Left ventricle myocardium inferior (tissue), 1 donor: ENCODE results near the gene MIEF1. TPM values are rescaled to one million over a fixed set of nuclear protein-coding genes. Genes with fewer than 3 reads are reported as not detected.
A peak's percentile ranks its signal among the peaks of the same experiment; 100 is the strongest.

ENCODE experiments used
- DNase-seq: peaks from one replicate; pipeline ENCODE4 v3.0.0-alpha.2; 2020
- H3K27ac ChIP-seq: fragments of 200-600 bp; replicated peaks from 2 replicates; pipeline ENCODE4 v1.8.0; 2021
- H3K27me3 ChIP-seq: fragments of 200-600 bp; 2 replicates; pipeline ENCODE4 v1.8.0; 2021; ENCODE audit warnings: low read depth
- H3K36me3 ChIP-seq: fragments of 200-600 bp; 2 replicates; pipeline ENCODE4 v1.8.0; 2021
- H3K4me1 ChIP-seq: fragments of 200-600 bp; 2 replicates; pipeline ENCODE4 v1.8.0; 2021
- H3K4me3 ChIP-seq: fragments of 200-600 bp; 2 replicates; pipeline ENCODE4 v1.8.0; 2021; ENCODE audit warnings: mild to moderate bottlenecking, moderate library complexity
- H3K9me3 ChIP-seq: fragments of 200-600 bp; replicated peaks from 2 replicates; pipeline ENCODE4 v1.8.0; 2021
- intact Hi-C: fragments of 100-400 bp; cut with micrococcal nuclease; formaldehyde crosslinking; loops from one replicate; pipeline ENCODE4 v1.11.0; 2022
- total RNA-seq: library from RNA; stranded (reverse); fragmentation: NEBNext Ultra II Directional; extraction: Animal tissue kit (Norgen Biotek cat#: 25700); gene quantifications from one replicate; pipeline ENCODE4 v1.2.1, GENCODE V29; 2021
- TF ChIP-seq, protein P1 (sequence below): fragments of 200-600 bp; IDR thresholded peaks from 2 replicates; pipeline ENCODE4 v1.8.0; 2021; ENCODE audit warnings: antibody characterized with exemption, mild to moderate bottlenecking, borderline replicate concordance
- donor health status: DM: no; HTN: yes; CAD: no; lungs with severe emphysema.

MIEF1 gene
- total RNA-seq, 1 donor from 2014 or later: 15.5 TPM

DNA sequence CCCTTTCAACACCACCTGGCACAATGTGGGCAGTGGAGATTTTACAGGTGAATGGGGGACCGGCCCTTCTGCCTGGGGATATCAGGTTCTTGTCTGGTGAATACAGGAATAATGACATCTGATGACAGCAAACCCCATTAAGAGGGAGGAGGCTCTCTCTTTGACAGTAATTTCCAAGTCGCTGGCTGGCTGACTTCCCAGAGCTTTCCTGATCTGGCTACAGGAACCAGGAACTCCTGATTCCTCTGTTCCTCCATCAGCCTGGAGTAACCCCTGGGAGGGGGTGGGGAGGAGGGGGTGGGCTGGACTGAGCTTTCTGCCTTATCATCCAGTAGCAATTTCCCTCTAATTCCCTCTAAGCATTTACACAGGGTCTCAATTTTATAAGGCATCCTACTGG lies 3.7 kb upstream of the MIEF1 start:
- Histone ChIP-seq H3K36me3 (no peaks in the 10 kb centered on the region), H3K4me1 (peaks cover 78% of the 10 kb centered on the region), H3K4me3 (no peak overlapping the region), H3K9me3 (no peaks in the 10 kb centered on the region), H3K27ac (peak overlapping the region; percentile 68), H3K27me3 (no peaks in the 10 kb centered on the region)
- TF ChIP-seq, protein P1, sequence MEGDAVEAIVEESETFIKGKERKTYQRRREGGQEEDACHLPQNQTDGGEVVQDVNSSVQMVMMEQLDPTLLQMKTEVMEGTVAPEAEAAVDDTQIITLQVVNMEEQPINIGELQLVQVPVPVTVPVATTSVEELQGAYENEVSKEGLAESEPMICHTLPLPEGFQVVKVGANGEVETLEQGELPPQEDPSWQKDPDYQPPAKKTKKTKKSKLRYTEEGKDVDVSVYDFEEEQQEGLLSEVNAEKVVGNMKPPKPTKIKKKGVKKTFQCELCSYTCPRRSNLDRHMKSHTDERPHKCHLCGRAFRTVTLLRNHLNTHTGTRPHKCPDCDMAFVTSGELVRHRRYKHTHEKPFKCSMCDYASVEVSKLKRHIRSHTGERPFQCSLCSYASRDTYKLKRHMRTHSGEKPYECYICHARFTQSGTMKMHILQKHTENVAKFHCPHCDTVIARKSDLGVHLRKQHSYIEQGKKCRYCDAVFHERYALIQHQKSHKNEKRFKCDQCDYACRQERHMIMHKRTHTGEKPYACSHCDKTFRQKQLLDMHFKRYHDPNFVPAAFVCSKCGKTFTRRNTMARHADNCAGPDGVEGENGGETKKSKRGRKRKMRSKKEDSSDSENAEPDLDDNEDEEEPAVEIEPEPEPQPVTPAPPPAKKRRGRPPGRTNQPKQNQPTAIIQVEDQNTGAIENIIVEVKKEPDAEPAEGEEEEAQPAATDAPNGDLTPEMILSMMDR: no peak
- intact Hi-C loops: no loop called here
- DNase-seq: peak; percentile 70

DNA sequence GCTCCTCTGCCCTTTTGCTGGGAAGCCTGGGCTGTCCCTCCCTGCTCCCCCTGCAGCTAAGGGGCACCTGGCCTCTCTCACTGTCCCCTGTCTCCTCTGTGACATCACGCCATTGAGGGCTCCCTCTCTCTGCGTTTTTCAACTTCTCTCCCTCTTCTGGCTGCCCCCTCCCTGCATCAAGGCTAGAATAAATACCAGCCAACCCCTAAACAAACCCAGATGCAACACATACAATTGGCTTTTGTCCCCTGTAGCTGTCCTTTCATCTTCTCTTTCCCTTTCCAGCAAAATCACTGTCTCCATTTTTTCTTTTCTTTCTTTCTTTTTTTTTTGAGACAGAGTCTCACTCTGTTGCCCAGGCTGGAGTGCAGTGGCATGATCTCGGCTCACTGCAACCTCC lies 3.3 kb upstream of the MIEF1 start:
- no peak for DNase-seq
- Histone ChIP-seq H3K27ac (peak overlapping the region; percentile 68), H3K27me3 (no peaks in the 10 kb centered on the region), H3K9me3 (no peaks in the 10 kb centered on the region), H3K36me3 (no peaks in the 10 kb centered on the region), H3K4me1 (peaks cover 83% of the 10 kb centered on the region), H3K4me3 (no peak overlapping the region)
- intact Hi-C loops: no loop called here
- TF ChIP-seq, protein P1: no peak

DNA sequence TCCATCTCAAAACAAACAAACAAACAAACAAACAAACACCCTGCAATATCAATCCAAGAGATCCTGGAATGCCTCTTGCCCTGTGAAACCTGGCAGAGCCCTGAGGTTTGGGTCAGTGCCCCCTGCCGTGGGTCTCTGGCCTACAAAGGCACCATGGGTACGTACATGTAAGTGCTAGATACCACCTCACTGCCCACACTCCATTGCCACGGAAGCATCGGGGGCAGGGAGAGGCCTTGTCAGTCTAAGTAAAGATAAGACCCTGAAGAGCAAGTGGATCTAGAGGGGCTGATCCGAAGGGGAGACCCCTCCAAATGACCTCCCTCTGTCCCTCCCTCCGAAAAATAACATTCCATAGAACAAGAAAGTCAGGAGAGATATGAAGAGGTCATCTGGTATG lies 2.0 kb upstream of the MIEF1 start:
- TF ChIP-seq, protein P1: no peak
- Histone ChIP-seq H3K27me3 (no peaks in the 10 kb centered on the region), H3K9me3 (no peaks in the 10 kb centered on the region), H3K4me3 (no peak overlapping the region), H3K4me1 (peaks cover 89% of the 10 kb centered on the region), H3K36me3 (peaks cover 10% of the 10 kb centered on the region), H3K27ac (peak overlapping the region; percentile 94)
- no peak for DNase-seq
- intact Hi-C loops: no loop called here

DNA sequence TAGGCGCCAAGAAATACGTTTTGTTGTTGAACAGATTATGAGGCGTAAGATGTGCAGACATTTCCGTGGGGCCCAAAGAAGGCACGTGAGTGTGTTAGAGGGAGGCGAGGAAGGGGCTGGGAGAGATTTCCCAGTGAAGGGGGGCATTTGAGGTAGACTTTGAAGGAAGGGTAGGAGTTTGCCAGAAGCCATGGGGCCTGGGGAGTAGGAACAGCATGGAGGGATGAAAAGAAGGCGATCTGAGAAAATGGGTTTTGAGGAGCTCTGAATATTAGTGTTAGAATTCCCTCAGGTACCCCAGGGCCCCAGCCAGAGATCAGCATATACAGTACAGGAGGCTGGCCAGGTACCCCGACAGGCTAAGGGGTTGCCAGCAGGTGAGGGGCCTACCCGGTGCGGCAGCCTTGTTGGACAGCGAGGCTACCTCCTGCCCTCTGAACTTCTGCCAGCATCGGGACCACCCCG lies 414 bp upstream of the MIEF1 start:
- intact Hi-C loops: no loop called here
- TF ChIP-seq, protein P1: no peak
- H3K27ac ChIP-seq: peak overlapping the region; percentile 94
- H3K4me3 ChIP-seq: peak overlapping the region; percentile 97
- H3K27me3 ChIP-seq: no peaks in the 10 kb centered on the region
- DNase-seq: no peak
- H3K9me3 ChIP-seq: no peaks in the 10 kb centered on the region
- peaks cover 97% of the 10 kb centered on the region for H3K4me1 ChIP-seq
- H3K36me3 ChIP-seq: peaks cover 26% of the 10 kb centered on the region

DNA sequence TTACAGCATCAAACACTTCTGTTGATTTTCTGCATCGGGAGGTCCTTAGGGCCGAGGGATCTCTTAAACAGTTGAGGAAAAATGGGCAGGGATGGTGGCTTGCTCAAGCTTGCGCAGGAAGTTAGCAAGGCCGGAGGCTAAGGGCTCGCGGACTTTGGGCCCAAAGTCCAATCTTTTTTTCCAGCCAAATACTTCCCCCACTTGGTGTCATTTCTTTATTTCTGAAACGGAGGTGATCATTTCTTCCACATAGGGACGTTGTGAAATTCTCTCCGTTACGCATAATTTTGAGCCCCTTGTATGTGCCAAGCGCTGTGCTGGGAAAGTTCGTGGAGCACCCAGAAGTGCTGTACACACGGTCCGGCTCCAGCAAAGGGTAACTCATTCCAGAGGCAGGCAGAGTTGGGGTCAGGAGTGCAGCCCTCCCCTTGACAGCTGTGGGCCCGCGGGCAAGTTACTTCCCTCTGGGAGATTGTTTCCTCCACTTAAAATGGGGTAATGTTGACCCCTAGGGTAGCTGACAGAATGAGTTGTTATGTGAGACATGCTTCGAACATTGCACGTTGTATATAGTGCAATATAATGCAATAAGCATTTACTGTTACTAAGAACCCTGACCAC lies 809 bp downstream of the MIEF1 start:
- no peak for DNase-seq

More for the DNA sequence above, 809 bp downstream of the MIEF1 start:
- Histone ChIP-seq H3K4me3 (peak overlapping the region; percentile 97), H3K27ac (peak overlapping the region; percentile 94), H3K27me3 (no peaks in the 10 kb centered on the region), H3K36me3 (peaks cover 38% of the 10 kb centered on the region), H3K9me3 (no peaks in the 10 kb centered on the region), H3K4me1 (peaks cover 86% of the 10 kb centered on the region)
- TF ChIP-seq, protein P1: no peak
- intact Hi-C loops: no loop called here
